Breast epithelium (tissue), 4 donors: ENCODE data around the gene ADARB1. TPM values are rescaled to one million over a fixed set of nuclear protein-coding genes. Genes with fewer than 3 reads are reported as not detected.

Experiments
- DNase-seq, 2 donors: peaks; one replicate each; pipeline ENCODE4 v3.0.0-alpha.2; 2019; ENCODE audit warnings: low spot score in 2 of 2
- H3K27ac ChIP-seq, 2 donors: fragments of 200-600 bp; sonication (generic) in 1 of 2; one replicate each; pipeline ENCODE4 v1.5.1; 2016 to 2019; ENCODE audit warnings: mild to moderate bottlenecking in 1 of 2
- H3K27me3 ChIP-seq, 2 donors: fragments of 200-600 bp; sonication (generic) in 1 of 2; one replicate each; pipeline versions ENCODE4 v1.5.1 to v1.6.0; 2017 to 2019; ENCODE audit warnings: control low read depth in 1 of 2, mild to moderate bottlenecking in 1 of 2
- H3K36me3 ChIP-seq: fragments of 200-600 bp; one replicate; pipeline ENCODE4 v1.5.1; 2019
- H3K4me1 ChIP-seq, 2 donors: fragments of 200-600 bp; sonication (generic); one replicate each; pipeline ENCODE4 v1.5.1; 2016 to 2019; ENCODE audit warnings: control low read depth in 1 of 2
- H3K4me3 ChIP-seq, 3 donors: fragments of 200-600 bp; sonication (generic); 1 replicate in 2 of 3; 2 replicates in 1 of 3; pipeline ENCODE4 v1.5.1; 2016 to 2019; ENCODE audit warnings: mild to moderate bottlenecking in 3 of 3, moderate library complexity in 2 of 3
- H3K9me3 ChIP-seq, 2 donors: fragments of 200-600 bp; sonication (generic) in 1 of 2; one replicate each; pipeline ENCODE4 v1.5.1; 2016 to 2019; ENCODE audit warnings: control low read depth in 1 of 2
- CTCF ChIP-seq, 3 donors: fragments of 450-650 bp; IDR thresholded peaks; one replicate each; pipeline ENCODE4 v1.5.1; 2016 to 2017; ENCODE audit warnings: antibody characterized with exemption in 3 of 3, mild to moderate bottlenecking in 3 of 3, moderate library complexity in 3 of 3
- POLR2A ChIP-seq: fragments of 450-650 bp; IDR thresholded peaks from one replicate; pipeline ENCODE4 v1.6.1; 2016; ENCODE audit warnings: antibody characterized with exemption, mild to moderate bottlenecking, moderate library complexity
- POLR2AphosphoS5 ChIP-seq, 3 donors: sonication (generic); formaldehyde crosslinking; IDR thresholded peaks; one replicate each; pipeline ENCODE4 v1.6.1; 2017; ENCODE audit warnings: antibody characterized with exemption in 3 of 3
- intact Hi-C: fragments of 100-400 bp; cut with DNase I; formaldehyde crosslinking; loops from one replicate; pipeline ENCODE4 v1.15.1; 2023; ENCODE audit warnings: low total_unique reads
- total RNA-seq, 3 donors: library from RNA; depleted of rRNA; stranded (reverse); fragments of >200 nt; gene quantifications; one replicate each; pipeline ENCODE4 v1.1.0, GENCODE V29; 2016

The ADARB1 gene
- total RNA-seq, 3 donors from 2014 or later, result 19.9 to 21.3 (median 20.0) TPM

GRCh38 chr21:45115141-45115540, 40.8 kb downstream of the ADARB1 start:
- Histone ChIP-seq H3K36me3 (no peaks in the 10 kb centered on the region), H3K27me3 (no peaks in the 10 kb centered on the region), H3K9me3 (no peaks in the 10 kb centered on the region), H3K4me3 (no peak overlapping the region), H3K4me1 (no peaks in the 10 kb centered on the region), H3K27ac (no peak overlapping the region)
- intact Hi-C loops, result no loop called here
- TF ChIP-seq POLR2A (no peak), POLR2AphosphoS5 (IDR thresholded peaks at IDR 0.05) (no peak), CTCF (IDR thresholded peaks at IDR 0.05) (no peak)
- DNase-seq, result no peak

- no peak for TF ChIP-seq POLR2A
- no peak for TF ChIP-seq POLR2AphosphoS5 (IDR thresholded peaks at IDR 0.05)
- no peak for TF ChIP-seq CTCF (IDR thresholded peaks at IDR 0.05)
- Histone ChIP-seq H3K4me1 (no peaks in the 10 kb centered on the region), H3K9me3 (no peaks in the 10 kb centered on the region), H3K27me3 (no peaks in the 10 kb centered on the region), H3K36me3 (no peaks in the 10 kb centered on the region), H3K4me3 (no peak overlapping the region), H3K27ac (no peak overlapping the region)
- no peak for DNase-seq
- intact Hi-C loops, result no loop called here
Observed at GRCh38 chr21:45116066-45116465, 41.7 kb downstream of the ADARB1 start.

- no peak for DNase-seq
- no peaks in the 10 kb centered on the region for H3K9me3 ChIP-seq
- intact Hi-C loops, result no loop called here
- TF ChIP-seq POLR2AphosphoS5 (IDR thresholded peaks at IDR 0.05) (no peak), POLR2A (no peak), CTCF (IDR thresholded peaks at IDR 0.05) (no peak)
- no peak overlapping the region for H3K4me3 ChIP-seq
- no peaks in the 10 kb centered on the region for H3K4me1 ChIP-seq
- no peak overlapping the region for H3K27ac ChIP-seq
- H3K27me3 ChIP-seq, result no peaks in the 10 kb centered on the region
- no peaks in the 10 kb centered on the region for H3K36me3 ChIP-seq
Observed at GRCh38 chr21:45117314-45117713, 42.9 kb downstream of the ADARB1 start.

GRCh38 chr21:45118099-45118498, 43.7 kb downstream of the ADARB1 start:
- intact Hi-C loops, result no loop called here
- Histone ChIP-seq H3K4me1 (no peaks in the 10 kb centered on the region), H3K27ac (no peak overlapping the region)

GRCh38 chr21:45119812-45120211, 45.4 kb downstream of the ADARB1 start:
- Histone ChIP-seq H3K9me3 (no peaks in the 10 kb centered on the region), H3K27me3 (no peaks in the 10 kb centered on the region), H3K4me1 (no peaks in the 10 kb centered on the region), H3K36me3 (no peaks in the 10 kb centered on the region), H3K4me3 (no peak overlapping the region), H3K27ac (no peak overlapping the region)
- intact Hi-C loops, result no loop called here
- DNase-seq, result no peak
- no peak for TF ChIP-seq POLR2AphosphoS5 (IDR thresholded peaks at IDR 0.05)
- TF ChIP-seq POLR2A, result no peak
- TF ChIP-seq CTCF (IDR thresholded peaks at IDR 0.05), result no peak

More at GRCh38 chr21:45118099-45118498, 43.7 kb downstream of the ADARB1 start:
- no peak overlapping the region for H3K4me3 ChIP-seq
- H3K27me3 ChIP-seq, result no peaks in the 10 kb centered on the region
- H3K36me3 ChIP-seq, result no peaks in the 10 kb centered on the region
- no peaks in the 10 kb centered on the region for H3K9me3 ChIP-seq
- TF ChIP-seq POLR2A (no peak), CTCF (IDR thresholded peaks at IDR 0.05) (no peak), POLR2AphosphoS5 (IDR thresholded peaks at IDR 0.05) (no peak)
- no peak for DNase-seq
